Muscle of leg (tissue), 11 donors: ENCODE measurements around the gene COLEC12. TPM values are rescaled to one million over a fixed set of nuclear protein-coding genes. Genes with fewer than 3 reads are reported as not detected.
"Not testable (repeated sequence)": the region's sequence is repeated elsewhere in the genome, so short reads cannot be mapped to it uniquely, and the experiment has no call there.

Experiments used
- DNase-seq: peaks from one replicate; pipeline ENCODE4 v3.0.0; 2013
- H3K27ac ChIP-seq: one replicate; pipeline ENCODE4 v1.5.1; 2013; ENCODE audit warnings: mild to moderate bottlenecking, low read length, control low read depth
- H3K27me3 ChIP-seq: one replicate; pipeline ENCODE4 v1.6.1; 2013; ENCODE audit warnings: low read length; ENCODE audit not compliant: control insufficient read depth, insufficient read depth
- H3K36me3 ChIP-seq: one replicate; pipeline ENCODE4 v1.6.1; 2013; ENCODE audit warnings: low read length; ENCODE audit not compliant: control insufficient read depth, insufficient read depth
- H3K4me1 ChIP-seq: one replicate; pipeline ENCODE4 v1.6.1; 2013; ENCODE audit warnings: low read length; ENCODE audit not compliant: control insufficient read depth, insufficient read depth
- H3K4me3 ChIP-seq: one replicate; pipeline ENCODE4 v1.5.1; 2013; ENCODE audit warnings: low read length, control low read depth
- H3K9me3 ChIP-seq: replicated peaks from 2 replicates; pipeline ENCODE4 v1.6.1; 2013; ENCODE audit warnings: low read depth, low read length; ENCODE audit not compliant: control insufficient read depth
- WGBS: methylation state at CpG from one replicate; pipeline ENCODE4 v1.1.5; 2013; ENCODE audit warnings: missing lambda C conversion rate; ENCODE audit not compliant: insufficient coverage; 5-methylcytosine and 5-hydroxymethylcytosine counted together
- polyA plus RNA-seq, 8 donors: library from polyadenylated mRNA; unstranded; fragments of 120-200 nt; gene quantifications; one replicate each; pipeline versions ENCODE4 v1.2.1 to v1.2.3, GENCODE V29; 2013; ENCODE audit warnings: inconsistent platforms in 1 of 8, low replicate concordance in 1 of 8; ENCODE audit not compliant: insufficient read length in 8 of 8, insufficient read depth in 1 of 8
- total RNA-seq: library from RNA; stranded (reverse); fragments of 120-200 nt; gene quantifications from one replicate; pipeline ENCODE4 v1.2.4, GENCODE V29; 2013

COLEC12 gene
- total and polyA plus RNA-seq, 9 donors, result 41.1 to 83.6 (median 59.9) TPM

- DNase-seq, H3K9me3 ChIP-seq, H3K4me1 ChIP-seq, H3K4me3 ChIP-seq, H3K27me3 ChIP-seq, H3K27ac ChIP-seq, H3K36me3 ChIP-seq: not testable (repeated sequence)
- WGBS, result 89% methylated on average over 1 of the region's 4 CpGs
Observed at GRCh38 chr18:405006-405405, 95.5 kb downstream of the COLEC12 start.

DNA sequence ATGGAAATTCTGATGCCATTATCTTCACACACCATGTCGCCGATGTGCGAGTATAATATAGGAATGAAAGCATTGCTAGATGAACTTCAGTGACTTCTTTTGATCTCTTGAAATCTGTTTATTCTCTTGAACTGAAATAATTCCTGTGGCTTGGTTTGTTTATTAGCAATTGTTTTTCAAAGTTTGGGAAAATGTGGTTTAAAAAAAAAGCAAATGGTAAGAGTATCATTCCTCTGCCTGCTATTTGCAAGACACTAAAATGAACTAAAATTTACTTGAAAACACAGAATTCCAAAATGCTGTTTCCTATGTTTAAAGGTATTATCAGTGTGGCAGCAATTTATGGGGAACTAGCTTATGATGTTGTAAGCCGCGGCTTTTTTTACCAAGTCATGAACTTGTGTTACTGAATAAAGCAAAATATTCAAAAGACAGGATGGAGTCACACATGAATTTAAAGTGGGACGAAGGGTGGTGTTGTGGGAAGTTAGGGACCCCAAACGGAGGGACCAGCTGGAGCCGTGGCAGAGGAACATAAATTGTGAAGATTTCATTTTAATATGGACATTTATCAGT lies 96.4 kb downstream of the COLEC12 start:
- Histone ChIP-seq H3K27ac (no peak overlapping the region), H3K36me3 (no peaks in the 10 kb centered on the region), H3K4me1 (peaks cover 18% of the 10 kb centered on the region), H3K4me3 (no peak overlapping the region), H3K27me3 (no peaks in the 10 kb centered on the region), H3K9me3 (peaks cover 6% of the 10 kb centered on the region)
- 86% methylated on average over 2 of the region's 8 CpGs for WGBS
- no peak for DNase-seq

DNA sequence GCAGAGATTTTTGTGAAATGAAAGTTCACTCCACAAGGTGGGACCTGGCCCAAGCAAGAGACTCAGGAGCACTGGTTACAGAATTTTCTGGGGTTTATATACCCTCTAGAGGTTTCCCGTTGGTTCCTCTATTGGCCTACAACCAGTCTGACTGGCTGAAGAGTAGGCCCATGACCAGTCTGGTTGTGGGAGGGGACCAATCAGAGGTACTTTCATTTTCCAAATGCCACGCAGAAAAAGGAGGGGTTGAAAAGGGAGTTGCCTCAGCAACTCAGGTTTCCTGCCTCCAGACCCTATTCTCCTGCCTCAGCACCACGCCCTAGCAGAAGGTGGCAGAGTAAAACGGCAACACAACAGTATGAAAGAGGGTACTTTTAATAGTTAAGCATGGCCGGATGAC lies 98.4 kb downstream of the COLEC12 start:
- H3K36me3 ChIP-seq, result no peaks in the 10 kb centered on the region
- no CpG with 5 or more reads among the region's 5 CpGs for WGBS
- no peak overlapping the region for H3K4me3 ChIP-seq
- H3K9me3 ChIP-seq, result peaks cover 6% of the 10 kb centered on the region
- no peak overlapping the region for H3K27ac ChIP-seq
- no peak for DNase-seq
- peaks cover 29% of the 10 kb centered on the region for H3K4me1 ChIP-seq
- no peaks in the 10 kb centered on the region for H3K27me3 ChIP-seq

- Histone ChIP-seq H3K27me3 (no peaks in the 10 kb centered on the region), H3K4me1 (peaks cover 43% of the 10 kb centered on the region), H3K36me3 (no peaks in the 10 kb centered on the region), H3K27ac (peak overlapping the region; percentile 85), H3K4me3 (no peak overlapping the region), H3K9me3 (peaks cover 6% of the 10 kb centered on the region)
- DNase-seq, result no peak
- 79% methylated on average over 3 of the region's 5 CpGs for WGBS
Observed at GRCh38 chr18:400456-400855, 100.0 kb downstream of the COLEC12 start.

- Histone ChIP-seq H3K4me3 (no peak overlapping the region), H3K4me1 (peaks cover 50% of the 10 kb centered on the region), H3K27ac (peak overlapping the region; percentile 85), H3K27me3 (no peaks in the 10 kb centered on the region), H3K36me3 (no peaks in the 10 kb centered on the region), H3K9me3 (peaks cover 2% of the 10 kb centered on the region)
- peak; percentile 74 for DNase-seq
- WGBS, result 36% methylated on average over 2 of the region's 10 CpGs
Observed at GRCh38 chr18:399631-400135, 100.8 kb downstream of the COLEC12 start.

DNA sequence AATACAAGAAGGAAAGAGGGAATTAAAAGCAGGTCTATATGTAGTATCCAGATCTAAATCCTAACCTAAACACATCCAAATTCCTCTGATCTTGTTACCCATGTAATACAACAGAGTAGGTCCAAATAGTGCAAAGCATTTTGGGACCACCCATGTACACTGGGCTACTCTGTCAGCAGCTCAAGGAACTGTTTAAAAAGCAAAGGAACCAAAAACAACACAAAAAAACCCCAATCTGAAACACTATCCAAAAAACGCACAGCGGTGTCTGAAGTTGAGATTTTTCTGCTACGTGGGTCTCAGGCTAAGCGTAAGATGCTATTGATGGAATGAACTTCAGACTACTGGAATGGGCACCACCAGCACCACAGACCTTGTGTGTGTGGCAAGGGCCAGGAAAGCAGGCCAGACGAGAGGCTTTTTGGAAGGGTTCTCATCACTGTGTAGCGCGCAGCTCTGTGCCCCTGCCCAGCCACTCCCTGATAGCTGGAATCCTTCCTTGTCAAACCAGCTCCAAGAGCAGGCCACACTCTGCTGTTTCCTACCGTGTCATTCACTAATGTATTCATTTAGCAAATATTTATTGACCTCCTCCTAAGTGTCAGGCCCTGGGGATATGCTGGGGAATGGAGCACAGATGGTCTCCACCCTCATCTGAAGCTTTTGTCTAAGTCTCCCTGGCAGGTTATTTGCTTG lies 101.4 kb downstream of the COLEC12 start:
- no CpG with 5 or more reads among the region's 8 CpGs for WGBS
- peak; percentile 84 for DNase-seq
- H3K4me3 ChIP-seq, result no peak overlapping the region
- no peaks in the 10 kb centered on the region for H3K9me3 ChIP-seq
- peak overlapping the region; percentile 85 for H3K27ac ChIP-seq
- H3K27me3 ChIP-seq, result no peaks in the 10 kb centered on the region
- H3K4me1 ChIP-seq, result peaks cover 54% of the 10 kb centered on the region
- H3K36me3 ChIP-seq, result no peaks in the 10 kb centered on the region

GRCh38 chr18:396556-396955 lies 103.9 kb downstream of the COLEC12 start:
- H3K27ac ChIP-seq, result peak overlapping the region; percentile 80
- no peaks in the 10 kb centered on the region for H3K36me3 ChIP-seq
- H3K4me1 ChIP-seq, result peaks cover 71% of the 10 kb centered on the region
- no peaks in the 10 kb centered on the region for H3K9me3 ChIP-seq
- WGBS, result no CpG with 5 or more reads among the region's 3 CpGs
- H3K4me3 ChIP-seq, result no peak overlapping the region
- H3K27me3 ChIP-seq, result no peaks in the 10 kb centered on the region
- DNase-seq, result peak; percentile 46

DNA sequence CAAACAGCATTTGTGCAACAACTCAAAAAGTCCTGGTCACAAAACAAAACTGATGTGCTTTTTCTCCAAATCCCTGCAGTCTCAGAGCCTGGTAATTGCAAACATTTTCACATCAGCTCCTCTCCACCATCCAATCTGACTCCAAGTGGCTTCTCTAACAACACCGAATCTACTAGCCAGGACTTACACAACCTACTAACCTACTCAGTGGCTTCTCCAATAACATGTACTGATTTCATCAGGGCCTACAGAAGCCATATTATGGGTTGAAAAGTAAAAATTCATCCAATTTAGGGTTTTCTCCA lies 104.3 kb downstream of the COLEC12 start:
- 14% methylated on average over 1 of the region's 1 CpG for WGBS
- H3K27ac ChIP-seq, result peak overlapping the region; percentile 80

DNA sequence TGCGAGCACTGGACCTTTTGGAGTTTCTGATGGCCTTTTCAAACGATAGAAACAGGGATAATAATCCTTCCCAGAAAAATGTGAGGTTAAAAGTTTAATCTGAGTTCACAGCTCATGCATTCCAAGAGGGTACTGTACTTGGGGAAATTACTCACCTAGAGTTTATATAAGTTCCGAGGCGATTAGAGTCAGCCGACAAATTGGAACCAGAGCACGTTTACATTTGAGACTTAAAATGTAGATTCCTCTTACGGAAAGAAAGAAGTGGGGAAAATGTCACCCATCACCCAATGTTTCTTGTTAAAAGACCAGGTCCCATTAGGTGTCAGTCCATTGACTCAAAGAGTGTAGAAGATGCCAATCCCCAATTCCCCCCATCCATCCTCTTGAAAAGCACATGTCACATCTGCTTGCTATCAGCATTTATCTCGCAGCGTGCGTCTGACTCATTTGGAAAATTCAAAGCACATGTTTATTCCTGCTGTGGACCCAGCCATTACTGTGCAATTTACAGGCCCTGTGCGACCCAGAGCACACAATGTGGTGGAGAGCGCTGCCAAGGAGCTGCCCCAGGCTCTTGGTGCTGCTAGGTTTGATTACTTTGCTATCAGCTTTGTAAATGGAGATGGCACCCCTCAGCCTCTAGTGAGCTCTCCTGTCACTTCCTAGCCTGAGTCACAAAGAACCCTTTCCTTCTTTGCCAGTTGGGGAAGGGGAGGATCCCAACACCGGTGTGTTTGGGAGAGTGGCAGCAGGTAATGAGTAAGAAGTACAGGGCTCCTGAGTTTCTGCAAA lies 104.8 kb downstream of the COLEC12 start:
- H3K4me3 ChIP-seq, result no peak overlapping the region
- no peaks in the 10 kb centered on the region for H3K36me3 ChIP-seq
- H3K27me3 ChIP-seq, result no peaks in the 10 kb centered on the region
- peak; percentile 83 for DNase-seq
- H3K4me1 ChIP-seq, result peaks cover 76% of the 10 kb centered on the region
- WGBS, result 17% methylated on average over 3 of the region's 13 CpGs
- peak overlapping the region; percentile 80 for H3K27ac ChIP-seq
- no peaks in the 10 kb centered on the region for H3K9me3 ChIP-seq

More for the DNA sequence above, 104.3 kb downstream of the COLEC12 start:
- H3K9me3 ChIP-seq, result no peaks in the 10 kb centered on the region
- no peaks in the 10 kb centered on the region for H3K27me3 ChIP-seq
- no peaks in the 10 kb centered on the region for H3K36me3 ChIP-seq
- no peak for DNase-seq
- H3K4me1 ChIP-seq, result peaks cover 71% of the 10 kb centered on the region
- no peak overlapping the region for H3K4me3 ChIP-seq

- H3K9me3 ChIP-seq, result no peaks in the 10 kb centered on the region
- peak; percentile 93 for DNase-seq
- H3K4me3 ChIP-seq, result no peak overlapping the region
- no peaks in the 10 kb centered on the region for H3K27me3 ChIP-seq
- peak overlapping the region; percentile 80 for H3K27ac ChIP-seq
- WGBS, result 0% methylated on average over 1 of the region's 1 CpG
- H3K4me1 ChIP-seq, result peaks cover 76% of the 10 kb centered on the region
- H3K36me3 ChIP-seq, result no peaks in the 10 kb centered on the region
Observed at GRCh38 chr18:394987-395362, 105.5 kb downstream of the COLEC12 start.
